GM12892 (cell line): Measurements from ENCODE around the gene MUSTN1.

Experiments used
- POLR2A ChIP-seq: IDR thresholded peaks from 2 replicates; pipeline ENCODE4 v1.6.1; 2011; ENCODE audit warnings: low read depth, low read length, control low read depth
- TAF1 ChIP-seq: IDR thresholded peaks from 2 replicates; pipeline ENCODE4 v1.6.1; 2011; ENCODE audit warnings: low read depth, mild to moderate bottlenecking, control low read depth, low read length, borderline replicate concordance

GRCh38 chr3:52805270-52806039 lies 29.4 kb downstream of the MUSTN1 start:
- TF ChIP-seq POLR2A, result no peak
- no peak for TF ChIP-seq TAF1
